Stimulated activated CD4-positive, alpha-beta T cell treated with anti-CD3 and anti-CD28 coated beads, Interleukin-1b, Interleukin-23, amount 100 ng/mL, for 48 hours (primary cell): ENCODE results near the gene HECTD4.
"Not testable (repeated sequence)": the region's sequence is repeated elsewhere in the genome, so short reads cannot be mapped to it uniquely, and the experiment has no call there.

ENCODE experiments used
- DNase-seq: peaks from one replicate; pipeline ENCODE4 v3.0.0-alpha.2; 2020

HECTD4 gene

GRCh38 chr12:112350593-112351592 is 31.3 kb downstream of the HECTD4 start:
- no peak for DNase-seq

GRCh38 chr12:112349431-112349830 is 32.8 kb downstream of the HECTD4 start:
- DNase-seq = no peak

DNA sequence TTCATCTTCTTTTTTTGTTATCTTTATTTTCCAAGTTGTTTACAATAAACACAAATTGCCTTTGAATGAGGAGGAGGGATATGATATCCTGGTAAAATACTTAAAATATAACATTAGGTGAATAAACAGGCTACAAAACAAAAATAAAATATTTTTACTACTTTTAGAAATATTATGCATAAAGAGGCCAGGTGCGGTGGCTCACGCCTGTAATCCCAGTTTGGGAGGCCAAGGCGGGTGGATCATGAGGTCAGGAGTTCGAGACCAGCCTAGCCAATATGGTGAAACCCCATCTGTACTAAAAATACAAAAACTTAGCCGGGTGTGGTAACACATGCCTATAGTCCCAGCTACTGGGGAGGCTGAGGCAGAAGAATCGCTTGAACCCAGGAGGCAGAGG is 33.3 kb downstream of the HECTD4 start:
- not testable (repeated sequence) for DNase-seq

DNA sequence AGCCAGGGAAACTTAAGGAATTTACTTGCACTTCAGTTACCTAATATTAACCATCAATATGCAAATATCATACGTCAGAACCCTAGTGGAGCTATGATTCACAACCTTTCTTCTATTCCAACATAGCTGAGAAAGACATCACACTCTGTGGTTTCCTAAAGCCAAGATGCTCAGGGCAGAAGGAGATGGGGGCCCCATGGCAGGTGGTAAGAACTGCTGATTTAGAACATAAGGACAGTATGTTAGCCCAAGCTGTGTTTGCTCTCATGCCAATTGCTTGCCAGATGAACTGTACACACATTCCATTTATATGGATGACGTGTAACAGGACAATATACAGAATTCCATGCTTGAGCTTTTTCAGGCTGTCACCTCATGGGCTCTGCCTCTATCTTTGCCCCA is 34.6 kb downstream of the HECTD4 start:
- peak; percentile 17 for DNase-seq

GRCh38 chr12:112346194-112346593 is 36.0 kb downstream of the HECTD4 start:
- no peak for DNase-seq

- DNase-seq = no peak
These were observed 38.0 kb downstream of the HECTD4 start for GRCh38 chr12:112344220-112344619.

DNA sequence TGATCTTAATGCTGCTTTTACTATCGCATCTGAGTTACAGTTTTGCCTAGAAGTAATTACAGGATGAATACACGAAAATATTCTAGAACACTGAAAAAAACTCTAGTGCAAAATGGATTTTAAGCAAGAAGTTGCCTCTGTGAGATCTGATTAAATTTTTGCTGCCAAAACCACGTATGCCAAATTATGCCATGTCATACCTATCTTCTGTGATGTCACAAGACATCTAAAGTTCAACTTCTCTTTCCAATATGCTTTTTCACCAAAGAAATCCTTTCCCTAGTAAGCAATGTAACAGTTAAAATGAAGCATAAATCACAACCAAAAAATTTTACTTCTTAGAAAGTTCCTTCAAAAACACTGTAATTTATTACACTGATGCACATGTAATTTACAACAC is 39.6 kb downstream of the HECTD4 start:
- DNase-seq = no peak

- DNase-seq = no peak
These were observed 41.0 kb downstream of the HECTD4 start for GRCh38 chr12:112341046-112341825.

GRCh38 chr12:112340230-112340629 is 42.0 kb downstream of the HECTD4 start:
- DNase-seq = no peak

DNA sequence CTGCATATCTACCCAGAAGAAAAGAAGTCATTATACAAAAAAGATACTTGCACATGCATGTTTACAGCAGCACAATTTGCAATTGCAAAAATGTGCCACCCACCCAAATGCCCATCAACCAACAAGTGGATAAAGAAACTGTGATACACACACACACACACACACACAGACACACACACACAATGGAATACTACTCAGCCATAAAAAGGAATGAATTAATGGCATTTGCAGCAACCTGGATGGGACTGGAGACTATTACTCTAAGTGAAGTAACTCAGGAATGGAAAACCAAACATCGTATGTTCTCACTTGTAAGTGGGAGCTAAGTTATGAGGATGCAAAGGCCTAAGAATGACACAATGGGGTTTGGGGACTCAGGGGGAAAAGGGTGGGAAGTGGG is 47.2 kb downstream of the HECTD4 start:
- DNase-seq = not testable (repeated sequence)

GRCh38 chr12:112333019-112333418 is 49.2 kb downstream of the HECTD4 start:
- DNase-seq = no peak

GRCh38 chr12:112331886-112332285 is 50.3 kb downstream of the HECTD4 start:
- no peak for DNase-seq

DNA sequence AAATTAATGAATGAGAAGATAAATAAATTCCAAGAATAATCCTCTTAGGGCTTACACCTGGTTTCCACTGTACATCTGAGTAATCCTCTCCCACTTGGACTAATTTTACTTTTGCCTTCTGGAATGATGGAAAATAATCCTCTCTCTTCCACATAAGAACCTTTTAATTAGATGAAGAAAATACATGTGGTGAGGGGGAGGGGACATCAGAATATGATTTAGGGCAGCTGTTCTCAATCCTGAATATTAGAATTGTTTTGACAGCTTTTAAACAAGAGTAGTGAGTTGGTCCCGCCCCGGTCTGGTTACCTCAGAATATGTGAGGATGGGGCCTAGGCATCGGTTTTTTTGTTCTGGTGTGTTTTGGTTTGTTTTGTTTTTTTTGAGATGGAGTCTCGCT is 51.5 kb downstream of the HECTD4 start:
- no peak for DNase-seq

DNA sequence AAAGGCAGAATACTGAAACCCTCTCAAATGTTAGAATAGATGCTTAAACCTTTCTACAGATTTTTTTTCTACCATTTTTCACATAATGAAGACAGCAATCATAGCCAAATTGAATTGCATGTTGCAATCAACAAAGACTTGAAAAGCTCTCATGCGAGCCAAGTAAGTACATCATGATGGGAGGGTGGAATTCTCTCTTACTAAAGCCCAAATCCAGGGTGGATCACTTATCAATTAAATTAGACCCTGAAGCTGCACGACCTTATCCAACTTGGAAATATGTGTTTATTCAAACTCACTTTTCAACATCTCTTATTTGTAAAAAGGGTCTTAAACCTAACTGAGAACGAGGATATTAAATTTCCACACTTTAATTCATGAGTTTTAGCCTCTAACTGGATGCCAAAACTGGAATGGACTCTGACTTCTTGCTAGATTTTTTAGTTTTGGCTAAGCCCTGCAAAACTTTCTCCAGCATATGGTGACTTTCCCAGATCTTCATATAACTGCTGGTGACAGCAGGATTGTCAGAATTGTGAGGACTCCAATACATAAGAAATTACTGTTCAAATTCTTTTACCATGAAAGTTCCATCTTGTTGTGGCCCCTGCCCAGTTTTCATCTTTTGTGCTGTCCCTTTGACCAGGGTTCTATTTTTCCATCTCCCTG is 53.6 kb downstream of the HECTD4 start:
- DNase-seq = no peak

DNA sequence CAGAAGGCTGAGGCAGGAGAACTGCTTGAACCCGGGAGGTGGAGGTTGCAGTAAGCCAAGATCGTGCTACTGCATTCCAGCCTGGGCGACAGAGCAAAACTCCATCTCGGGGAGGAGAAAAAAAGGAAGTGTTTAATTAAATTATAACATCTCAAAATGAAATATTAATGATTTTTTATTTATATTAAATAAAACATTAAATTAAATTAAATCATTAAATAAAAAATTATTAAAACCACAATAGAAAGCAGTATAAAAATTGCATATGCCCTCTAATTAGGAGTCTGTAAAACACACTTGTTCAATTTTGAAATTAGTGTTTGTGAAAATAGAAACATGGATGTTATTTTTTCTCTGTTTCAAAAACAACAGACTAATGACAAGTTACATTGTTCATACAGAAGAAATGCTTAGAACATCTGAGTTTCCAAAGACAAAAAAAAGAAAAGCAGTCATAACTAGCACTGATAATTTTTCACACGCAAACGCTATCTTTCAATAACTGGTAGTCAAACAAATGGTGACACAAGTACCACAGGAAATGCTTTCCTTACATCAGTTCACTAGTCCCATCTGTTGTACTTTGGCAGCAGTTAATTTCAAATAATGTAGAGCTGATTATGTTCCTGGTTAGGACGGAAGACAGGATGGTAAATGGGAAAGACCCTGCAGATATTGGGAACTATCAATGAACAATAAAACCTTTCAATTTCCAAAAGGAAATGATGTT is 54.9 kb downstream of the HECTD4 start:
- DNase-seq = no peak

GRCh38 chr12:112325622-112326207 is 56.5 kb downstream of the HECTD4 start:
- DNase-seq = no peak

DNA sequence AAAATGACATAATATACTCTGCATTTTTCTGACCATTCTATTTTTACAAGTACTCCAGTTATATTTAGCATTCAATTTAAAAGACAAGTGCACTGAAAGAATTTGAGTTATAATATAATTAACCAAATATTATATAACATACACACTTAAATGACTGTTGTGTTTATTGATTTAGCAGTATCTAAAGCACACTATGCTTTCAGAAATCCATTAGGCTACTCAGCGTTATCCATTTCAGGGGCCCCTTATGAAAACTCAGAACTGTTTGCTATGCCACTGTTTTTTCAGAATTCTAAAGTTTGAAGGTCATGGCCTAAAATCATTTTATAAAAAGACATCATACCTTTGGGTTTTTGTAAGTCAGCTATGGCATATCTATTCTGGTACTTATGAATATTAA is 57.1 kb downstream of the HECTD4 start:
- DNase-seq = no peak

- DNase-seq = no peak
These were observed 59.2 kb downstream of the HECTD4 start for GRCh38 chr12:112322882-112323547.

DNA sequence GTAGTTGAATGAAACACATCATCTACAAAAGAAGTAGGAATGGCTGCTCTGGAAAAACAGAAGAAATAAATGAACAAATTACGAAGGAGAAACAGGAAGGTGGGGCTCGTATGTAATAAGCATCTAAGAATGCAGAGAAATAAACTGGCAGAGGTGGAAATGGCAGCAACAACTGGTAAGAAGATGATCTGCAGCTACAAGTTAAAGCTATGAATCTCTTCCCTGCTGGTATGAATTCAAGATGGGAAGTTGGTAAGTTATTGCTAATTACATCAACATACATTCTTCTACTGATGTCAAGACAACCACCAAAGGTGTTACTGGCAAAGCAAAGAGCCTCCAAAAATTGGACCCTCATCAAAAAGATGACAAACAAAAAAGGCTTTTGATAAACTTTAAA is 59.8 kb downstream of the HECTD4 start:
- no peak for DNase-seq

- DNase-seq = no peak
These were observed 61.0 kb downstream of the HECTD4 start for GRCh38 chr12:112321245-112321644.

DNA sequence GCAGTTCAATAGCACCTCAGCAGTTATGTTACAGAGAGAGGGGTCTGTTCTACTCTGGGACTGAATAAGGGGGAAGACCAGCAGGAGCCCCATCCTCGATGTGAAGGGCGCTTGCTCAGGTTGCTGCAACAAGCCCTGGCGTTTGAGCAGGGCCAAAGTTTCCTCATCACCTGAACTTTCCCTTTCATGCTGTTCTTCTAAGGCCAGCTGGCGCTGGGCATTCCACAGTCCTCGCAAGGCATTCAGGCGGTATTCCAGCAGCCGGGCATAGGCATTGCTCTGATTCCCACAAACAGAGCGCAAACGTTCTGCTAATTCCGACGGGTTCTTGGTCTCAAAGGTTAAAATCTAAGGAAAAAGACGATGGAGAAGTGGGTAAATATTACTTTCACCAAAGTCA is 62.8 kb downstream of the HECTD4 start:
- no peak for DNase-seq

- no peak for DNase-seq
These were observed 64.8 kb downstream of the HECTD4 start for GRCh38 chr12:112317481-112317880.
